ENCODE results near the gene MYO5A. TPM values are rescaled to one million over a fixed set of nuclear protein-coding genes. Genes with fewer than 3 reads are reported as not detected.
A peak's percentile ranks its signal among the peaks of the same experiment; 100 is the strongest.
"Not testable (repeated sequence)": the region's sequence is repeated elsewhere in the genome, so short reads cannot be mapped to it uniquely, and the experiment has no call there.

MYO5A gene
- polyA plus RNA-seq, 2 of the 4 experiments (the other 2 are of a cell fraction): 15.1 to 46.7 TPM

- CTCF ChIA-PET: no interaction called here
- TF ChIP-seq ELK1 (IDR thresholded peaks at IDR 0.05; ENCODE audit: low read depth, low read length) (no peak), KDM5A (IDR thresholded peaks at IDR 0.05) (no peak), TP53 (CRISPR knock-in tag; IDR thresholded peaks at IDR 0.05) (peak; percentile 75), JUNB (IDR thresholded peaks at IDR 0.05) (no peak)
These were observed 39.4 kb upstream of the MYO5A start for GRCh38 chr15:52567871-52568600.

GRCh38 chr15:52566889-52567288 lies 38.2 kb upstream of the MYO5A start:
- no peak for FAIRE-seq
- no peak for DNase-seq (ENCODE audit: low read depth in 1 of 2, low spot score in 1 of 2)
- Histone ChIP-seq H3K27ac (peak overlapping the region; percentile 88 to 95; a peak in 5 of 6 replicates), H3K9me3 (no peaks in the 10 kb centered on the region), H3K4me3 (peak overlapping the region; percentile 77), H3K4me1 (peaks cover 37% of the 10 kb centered on the region; the same call in 2 of the 3 replicates), H3K4me2 (peak overlapping the region; percentile 92)
- POLR2A ChIA-PET: no interaction called here
- CTCF ChIA-PET: interaction anchor here (1.3 to 2.4 kb wide), 2 partner anchors 236 to 310 kb away, joined by 5 to 7 read pairs; no protein-coding TSS in a partner anchor
- 42% methylated on average over 4 of the region's 4 CpGs for WGBS (ENCODE audit: missing lambda C conversion rate)
- ATAC-seq: no peak
- TF ChIP-seq NFE2L2 (conservative IDR thresholded peaks at IDR 0.05; ENCODE audit: low read length): peak; percentile 53
- no peak for TF ChIP-seq MYC (IDR thresholded peaks at IDR 0.05; ENCODE audit: borderline replicate concordance, low read length)

More at GRCh38 chr15:52567871-52568600, 39.4 kb upstream of the MYO5A start:
- peaks cover 37% of the 10 kb centered on the region; the same call in 2 of the 3 replicates for H3K4me1 ChIP-seq
- 2% methylated on average over 25 of the region's 25 CpGs for WGBS (ENCODE audit: missing lambda C conversion rate)
- H3K4me2 ChIP-seq: peak overlapping the region; percentile 92
- H3K9me3 ChIP-seq: no peaks in the 10 kb centered on the region
- H3K4me3 ChIP-seq: peak overlapping the region; percentile 77
- POLR2A ChIA-PET: no interaction called here
- DNase-seq (ENCODE audit: low read depth in 1 of 2, low spot score in 1 of 2) (peak; percentile 35 to 63), ATAC-seq (peak; percentile 43 to 49), FAIRE-seq (no peak)
- peak overlapping the region; percentile 88 to 95 for H3K27ac ChIP-seq

- FAIRE-seq; ATAC-seq; DNase-seq (ENCODE audit: low read depth in 1 of 2, low spot score in 1 of 2); H3K9me3 ChIP-seq; POLR2A ChIA-PET; H3K27ac ChIP-seq; H3K4me3 ChIP-seq: not testable (repeated sequence)
- 93% methylated on average over 13 of the region's 13 CpGs for WGBS (ENCODE audit: missing lambda C conversion rate)
- Histone ChIP-seq H3K4me1 (peaks cover 49% of the 10 kb centered on the region; the same call in 2 of the 3 replicates), H3K4me2 (peak overlapping the region; percentile 92)
- CTCF ChIA-PET: interaction anchor here (0.6 to 2.4 kb wide), 9 partner anchors 11 to 972 kb away, joined by 3 to 7 read pairs (median 4); no protein-coding TSS in a partner anchor
These were observed 37.0 kb upstream of the MYO5A start for GRCh38 chr15:52565417-52566358.

GRCh38 chr15:52563501-52564060 lies 34.9 kb upstream of the MYO5A start:
- no peak for FAIRE-seq
- Histone ChIP-seq H3K9me3 (no peaks in the 10 kb centered on the region), H3K4me3 (no peak overlapping the region), H3K4me2 (peak overlapping the region; percentile 2; the same call in 1 of the 3 replicates), H3K4me1 (peaks cover 57% of the 10 kb centered on the region), H3K27ac (no peak overlapping the region)
- POLR2A ChIA-PET: no interaction called here
- TF ChIP-seq KDM1A (IDR thresholded peaks at IDR 0.05; ENCODE audit: low read depth): no peak
- no peak for TF ChIP-seq NPAS2 (CRISPR knock-in tag; IDR thresholded peaks at IDR 0.05; ENCODE audit: borderline replicate concordance)
- peak; percentile 93 for TF ChIP-seq MAFK (IDR thresholded peaks at IDR 0.05; ENCODE audit: partially characterized antibody)
- TF ChIP-seq ATOH8 (CRISPR knock-in tag; IDR thresholded peaks at IDR 0.05; ENCODE audit: low read depth): no peak
- no peak for DNase-seq (ENCODE audit: low read depth in 1 of 2, low spot score in 1 of 2)
- ATAC-seq: no peak
- WGBS (ENCODE audit: missing lambda C conversion rate): 83% methylated on average over 4 of the region's 4 CpGs
- CTCF ChIA-PET: interaction anchor here (0.8 to 1.8 kb wide), 4 partner anchors 11 to 39 kb away, joined by 3 to 5 read pairs (median 4); no protein-coding TSS in a partner anchor
